ENCODE measurements around the gene PTPRG.

The PTPRG gene

DNA sequence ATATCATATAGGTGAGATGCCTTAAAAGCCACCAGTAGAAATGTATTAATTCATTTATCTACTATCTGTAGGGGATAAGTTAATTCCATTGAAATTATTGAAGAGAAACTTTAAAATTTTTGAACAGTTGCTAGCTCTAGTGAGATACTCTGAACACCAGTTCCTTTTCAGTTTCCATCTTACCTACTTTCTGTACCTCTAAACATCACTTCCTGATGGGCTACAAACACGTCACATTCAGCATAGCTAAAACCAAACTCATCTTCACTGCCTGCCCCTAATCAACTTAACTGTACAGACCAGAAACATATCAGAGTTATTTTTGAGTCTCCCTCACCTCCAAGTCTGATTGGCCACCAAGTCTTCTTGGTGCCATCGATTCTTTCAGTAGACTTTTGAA lies 723.1 kb downstream of the PTPRG start:
- no peak overlapping the region for H3K27ac ChIP-seq (ENCODE audit: low read length)
- no peak overlapping the region for H3K4me3 ChIP-seq (ENCODE audit: low read length)
- no peak overlapping the region for H3K9ac ChIP-seq (ENCODE audit: low read depth, low read length)
- H3K9me3 ChIP-seq (ENCODE audit: insufficient read depth, low read depth, low read length), result no peaks in the 10 kb centered on the region
- H3K36me3 ChIP-seq (ENCODE audit: insufficient read depth, low read depth, low read length), result peaks cover 33% of the 10 kb centered on the region
- H3K27me3 ChIP-seq (ENCODE audit: insufficient read depth, low read length), result no peaks in the 10 kb centered on the region
- H3K4me1 ChIP-seq (ENCODE audit: insufficient read depth, low read length), result peaks cover 5% of the 10 kb centered on the region; the same call in 1 of the 2 replicates

DNA sequence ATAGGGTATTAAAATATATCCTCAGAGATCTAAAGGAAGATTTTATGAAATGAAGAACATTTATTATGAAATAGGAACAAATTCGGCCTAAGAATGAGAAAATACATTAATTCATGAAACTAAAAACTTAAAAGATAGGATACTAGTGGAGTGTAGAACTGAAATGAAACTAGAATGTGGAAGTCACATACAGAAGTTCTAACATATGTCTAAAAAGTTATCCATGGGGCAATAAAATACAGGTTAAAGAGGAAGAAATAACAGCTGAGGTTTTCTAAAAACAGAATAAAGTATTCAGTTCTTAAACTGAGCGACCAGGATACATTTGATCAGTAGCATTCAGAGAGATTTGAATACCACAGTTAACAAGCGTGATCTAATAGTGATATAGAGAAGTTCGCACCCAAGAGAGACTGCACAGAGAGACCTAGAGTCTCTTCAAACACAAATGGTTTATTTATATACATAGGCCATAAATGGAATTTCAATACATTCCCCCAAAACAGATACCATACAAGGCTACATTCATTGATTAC lies 726.1 kb downstream of the PTPRG start:
- H3K27ac ChIP-seq (ENCODE audit: low read length), result no peak overlapping the region
- peaks cover 33% of the 10 kb centered on the region for H3K36me3 ChIP-seq (ENCODE audit: insufficient read depth, low read depth, low read length)
- peaks cover 5% of the 10 kb centered on the region; the same call in 1 of the 2 replicates for H3K4me1 ChIP-seq (ENCODE audit: insufficient read depth, low read length)
- no peak overlapping the region for H3K9ac ChIP-seq (ENCODE audit: low read depth, low read length)
- H3K9me3 ChIP-seq (ENCODE audit: insufficient read depth, low read depth, low read length), result no peaks in the 10 kb centered on the region
- no peak overlapping the region for H3K4me3 ChIP-seq (ENCODE audit: low read length)
- no peaks in the 10 kb centered on the region for H3K27me3 ChIP-seq (ENCODE audit: insufficient read depth, low read length)

DNA sequence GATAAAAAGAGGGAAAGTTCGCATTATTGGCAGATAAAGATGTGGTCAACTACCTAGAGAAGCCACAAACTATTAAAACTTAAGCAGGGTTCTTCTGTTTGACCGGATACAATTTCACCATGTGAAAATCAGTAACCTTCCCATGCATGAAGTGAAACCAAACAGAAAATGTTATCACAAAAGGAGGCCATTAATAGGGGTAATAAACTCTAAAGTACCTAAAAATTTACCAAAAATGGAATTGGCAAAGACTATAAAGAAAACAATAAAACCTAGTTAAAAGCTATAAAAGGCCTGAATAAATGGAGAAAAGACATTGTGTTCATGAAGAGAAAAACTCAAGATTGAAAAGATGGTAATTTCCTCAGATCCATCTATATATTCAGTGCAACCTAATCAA lies 728.6 kb downstream of the PTPRG start:
- Histone ChIP-seq H3K9ac (ENCODE audit: low read depth, low read length) (no peak overlapping the region), H3K27ac (ENCODE audit: low read length) (no peak overlapping the region), H3K4me1 (ENCODE audit: insufficient read depth, low read length) (peaks cover 5% of the 10 kb centered on the region; the same call in 1 of the 2 replicates), H3K27me3 (ENCODE audit: insufficient read depth, low read length) (no peaks in the 10 kb centered on the region), H3K4me3 (ENCODE audit: low read length) (no peak overlapping the region), H3K36me3 (ENCODE audit: insufficient read depth, low read depth, low read length) (peaks cover 42% of the 10 kb centered on the region), H3K9me3 (ENCODE audit: insufficient read depth, low read depth, low read length) (no peaks in the 10 kb centered on the region)

DNA sequence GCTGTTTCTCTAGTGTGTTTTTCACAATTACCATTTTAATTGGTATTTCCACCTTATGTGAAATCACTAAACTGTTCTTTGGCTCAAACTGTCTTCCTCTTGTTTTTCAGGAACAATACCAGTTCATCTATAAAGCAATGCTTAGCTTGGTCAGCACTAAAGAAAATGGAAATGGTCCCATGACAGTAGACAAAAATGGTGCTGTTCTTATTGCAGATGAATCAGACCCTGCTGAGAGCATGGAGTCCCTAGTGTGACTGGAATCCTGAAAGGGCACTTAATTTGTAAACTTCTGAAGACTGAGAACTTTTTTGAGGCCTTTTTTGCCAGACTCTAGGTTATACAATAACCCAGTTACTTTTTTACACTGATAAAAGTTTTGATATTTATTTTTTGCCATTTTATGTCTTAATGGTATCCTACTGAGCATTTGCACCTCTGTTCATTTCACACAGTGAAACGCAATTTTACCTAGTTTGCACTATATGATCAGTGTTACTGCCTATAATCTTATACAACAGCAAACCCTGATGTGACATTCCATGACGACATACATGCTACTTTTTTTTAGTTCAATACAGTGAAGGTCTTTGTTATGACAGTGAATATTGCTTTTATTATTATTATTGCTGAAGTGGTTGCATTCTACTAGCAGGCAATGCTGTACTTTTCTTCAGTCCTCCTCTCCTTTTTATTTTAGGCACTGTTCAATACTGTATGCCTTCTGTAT lies 731.8 kb downstream of the PTPRG start:
- Histone ChIP-seq H3K9me3 (ENCODE audit: insufficient read depth, low read depth, low read length) (no peaks in the 10 kb centered on the region), H3K4me1 (ENCODE audit: insufficient read depth, low read length) (no peaks in the 10 kb centered on the region), H3K9ac (ENCODE audit: low read depth, low read length) (no peak overlapping the region), H3K27me3 (ENCODE audit: insufficient read depth, low read length) (no peaks in the 10 kb centered on the region), H3K36me3 (ENCODE audit: insufficient read depth, low read depth, low read length) (peaks cover 42% of the 10 kb centered on the region), H3K27ac (ENCODE audit: low read length) (no peak overlapping the region), H3K4me3 (ENCODE audit: low read length) (no peak overlapping the region)

DNA sequence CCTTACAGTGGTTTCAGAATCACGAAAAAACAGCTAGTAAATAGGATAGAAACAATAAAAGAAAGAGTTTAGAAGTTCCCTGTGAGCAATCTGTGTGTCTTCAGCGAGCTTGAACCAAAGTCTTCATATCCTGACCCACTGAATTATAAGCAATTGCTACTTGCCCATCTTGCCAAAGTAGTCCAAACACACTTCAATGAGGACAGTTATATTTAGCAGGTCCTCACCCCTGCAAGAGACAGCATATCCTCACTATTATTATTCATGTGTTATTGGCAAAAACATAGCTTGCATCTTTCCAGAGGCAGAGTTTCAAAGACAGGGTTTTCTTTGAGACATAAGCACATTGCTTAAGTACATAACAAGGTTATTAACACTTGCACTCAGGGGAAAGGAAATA lies 734.2 kb downstream of the PTPRG start:
- Histone ChIP-seq H3K4me3 (ENCODE audit: low read length) (no peak overlapping the region), H3K9me3 (ENCODE audit: insufficient read depth, low read depth, low read length) (no peaks in the 10 kb centered on the region), H3K27ac (ENCODE audit: low read length) (no peak overlapping the region), H3K27me3 (ENCODE audit: insufficient read depth, low read length) (no peaks in the 10 kb centered on the region), H3K36me3 (ENCODE audit: insufficient read depth, low read depth, low read length) (peaks cover 32% of the 10 kb centered on the region), H3K9ac (ENCODE audit: low read depth, low read length) (no peak overlapping the region), H3K4me1 (ENCODE audit: insufficient read depth, low read length) (no peaks in the 10 kb centered on the region)

DNA sequence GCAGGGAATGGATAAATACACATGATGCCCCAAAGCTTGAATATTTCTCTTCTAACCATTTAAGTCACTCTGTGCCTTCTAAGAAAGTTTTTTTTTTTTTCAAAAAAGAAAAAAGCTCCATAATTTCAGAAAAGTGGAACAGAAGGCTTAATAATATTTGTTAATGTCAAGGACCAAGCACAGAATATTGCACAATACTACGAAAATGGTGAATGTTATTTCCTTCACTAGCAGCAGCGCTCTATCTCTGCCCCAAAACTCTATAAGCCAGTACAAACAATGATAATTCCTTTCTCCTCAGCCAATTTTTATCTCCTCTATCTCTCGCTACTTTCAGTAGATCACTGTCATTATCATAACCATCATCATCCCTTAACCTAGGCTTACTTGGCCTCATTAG lies 739.2 kb downstream of the PTPRG start:
- Histone ChIP-seq H3K4me3 (ENCODE audit: low read length) (no peak overlapping the region), H3K27ac (ENCODE audit: low read length) (no peak overlapping the region), H3K4me1 (ENCODE audit: insufficient read depth, low read length) (no peaks in the 10 kb centered on the region), H3K9ac (ENCODE audit: low read depth, low read length) (no peak overlapping the region), H3K9me3 (ENCODE audit: insufficient read depth, low read depth, low read length) (no peaks in the 10 kb centered on the region; the same call in 1 of the 2 replicates), H3K36me3 (ENCODE audit: insufficient read depth, low read depth, low read length) (peaks cover 3% of the 10 kb centered on the region; the same call in 1 of the 2 replicates), H3K27me3 (ENCODE audit: insufficient read depth, low read length) (no peaks in the 10 kb centered on the region)

DNA sequence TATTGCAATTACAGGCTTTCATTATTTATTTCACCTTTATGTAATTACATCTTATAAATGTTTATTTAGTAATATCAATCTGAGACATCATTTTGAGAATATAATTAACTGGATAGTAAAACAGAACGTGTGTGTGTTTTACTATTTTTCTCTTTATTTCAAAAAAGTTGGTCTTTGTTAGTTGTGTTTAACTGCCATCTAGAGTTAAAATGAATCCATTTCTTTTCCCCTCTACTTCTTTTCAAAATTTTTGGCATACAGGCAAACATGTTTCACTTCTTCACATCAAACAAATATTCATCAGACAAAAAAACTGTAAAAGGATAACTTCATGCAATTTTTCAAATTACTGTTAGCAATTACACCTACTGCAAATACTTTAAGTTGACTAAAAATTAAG lies 750.8 kb downstream of the PTPRG start:
- no peaks in the 10 kb centered on the region for H3K27me3 ChIP-seq (ENCODE audit: insufficient read depth, low read length)
- no peak overlapping the region for H3K27ac ChIP-seq (ENCODE audit: low read length)
- H3K4me3 ChIP-seq (ENCODE audit: low read length), result no peak overlapping the region
- H3K36me3 ChIP-seq (ENCODE audit: insufficient read depth, low read depth, low read length), result no peaks in the 10 kb centered on the region
- H3K9ac ChIP-seq (ENCODE audit: low read depth, low read length), result no peak overlapping the region
- no peaks in the 10 kb centered on the region for H3K4me1 ChIP-seq (ENCODE audit: insufficient read depth, low read length)
- H3K9me3 ChIP-seq (ENCODE audit: insufficient read depth, low read depth, low read length), result no peaks in the 10 kb centered on the region

DNA sequence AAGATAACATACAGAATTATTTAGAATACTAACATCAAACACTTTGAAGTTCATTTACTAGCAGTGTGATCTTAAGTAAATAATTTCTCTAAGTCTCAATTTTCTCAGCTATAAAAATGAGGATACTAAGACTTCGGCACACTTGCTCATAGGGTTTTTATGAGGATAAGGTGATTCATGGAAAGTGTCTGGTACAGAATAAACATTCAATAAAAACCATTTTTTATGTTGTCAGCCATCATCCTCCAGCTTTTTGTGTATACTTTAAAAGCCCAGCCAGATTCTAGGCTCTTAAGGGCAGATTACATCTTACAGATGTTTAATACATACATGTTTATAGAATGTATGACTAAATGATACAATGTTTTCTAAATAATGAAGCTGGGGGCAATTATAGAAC lies 755.2 kb downstream of the PTPRG start:
- H3K4me3 ChIP-seq (ENCODE audit: low read length), result no peak overlapping the region
- H3K27ac ChIP-seq (ENCODE audit: low read length), result no peak overlapping the region
- H3K4me1 ChIP-seq (ENCODE audit: insufficient read depth, low read length), result no peaks in the 10 kb centered on the region
- H3K27me3 ChIP-seq (ENCODE audit: insufficient read depth, low read length), result no peaks in the 10 kb centered on the region
- no peaks in the 10 kb centered on the region; the same call in 1 of the 2 replicates for H3K36me3 ChIP-seq (ENCODE audit: insufficient read depth, low read depth, low read length)
- H3K9me3 ChIP-seq (ENCODE audit: insufficient read depth, low read depth, low read length), result peaks cover 5% of the 10 kb centered on the region; the same call in 1 of the 2 replicates
- H3K9ac ChIP-seq (ENCODE audit: low read depth, low read length), result no peak overlapping the region

DNA sequence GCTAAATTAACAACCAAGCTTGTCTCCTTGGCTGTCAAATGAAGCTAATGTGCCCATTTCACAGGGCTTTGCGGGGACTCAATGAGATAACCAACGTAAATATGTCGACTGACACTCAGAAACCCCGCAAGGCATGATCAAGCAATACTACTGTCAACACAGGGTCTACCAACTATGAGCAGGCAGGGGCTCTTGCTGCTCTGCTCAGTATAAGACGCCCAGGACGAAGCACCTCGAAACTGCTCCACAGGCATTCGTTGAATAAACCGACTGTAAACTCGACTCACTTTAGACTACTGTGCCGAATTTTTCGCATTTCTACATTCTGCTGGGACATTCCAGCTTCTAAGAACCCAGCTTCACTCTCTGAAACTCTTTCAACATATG lies 757.0 kb downstream of the PTPRG start:
- H3K36me3 ChIP-seq (ENCODE audit: insufficient read depth, low read depth, low read length), result peaks cover 9% of the 10 kb centered on the region
- H3K27ac ChIP-seq (ENCODE audit: low read length), result no peak overlapping the region
- H3K9ac ChIP-seq (ENCODE audit: low read depth, low read length), result peak overlapping the region; percentile 80
- H3K27me3 ChIP-seq (ENCODE audit: insufficient read depth, low read length), result no peaks in the 10 kb centered on the region
- peak overlapping the region; percentile 90 for H3K4me3 ChIP-seq (ENCODE audit: low read length)
- peaks cover 5% of the 10 kb centered on the region; the same call in 1 of the 2 replicates for H3K9me3 ChIP-seq (ENCODE audit: insufficient read depth, low read depth, low read length)
- H3K4me1 ChIP-seq (ENCODE audit: insufficient read depth, low read length), result no peaks in the 10 kb centered on the region

DNA sequence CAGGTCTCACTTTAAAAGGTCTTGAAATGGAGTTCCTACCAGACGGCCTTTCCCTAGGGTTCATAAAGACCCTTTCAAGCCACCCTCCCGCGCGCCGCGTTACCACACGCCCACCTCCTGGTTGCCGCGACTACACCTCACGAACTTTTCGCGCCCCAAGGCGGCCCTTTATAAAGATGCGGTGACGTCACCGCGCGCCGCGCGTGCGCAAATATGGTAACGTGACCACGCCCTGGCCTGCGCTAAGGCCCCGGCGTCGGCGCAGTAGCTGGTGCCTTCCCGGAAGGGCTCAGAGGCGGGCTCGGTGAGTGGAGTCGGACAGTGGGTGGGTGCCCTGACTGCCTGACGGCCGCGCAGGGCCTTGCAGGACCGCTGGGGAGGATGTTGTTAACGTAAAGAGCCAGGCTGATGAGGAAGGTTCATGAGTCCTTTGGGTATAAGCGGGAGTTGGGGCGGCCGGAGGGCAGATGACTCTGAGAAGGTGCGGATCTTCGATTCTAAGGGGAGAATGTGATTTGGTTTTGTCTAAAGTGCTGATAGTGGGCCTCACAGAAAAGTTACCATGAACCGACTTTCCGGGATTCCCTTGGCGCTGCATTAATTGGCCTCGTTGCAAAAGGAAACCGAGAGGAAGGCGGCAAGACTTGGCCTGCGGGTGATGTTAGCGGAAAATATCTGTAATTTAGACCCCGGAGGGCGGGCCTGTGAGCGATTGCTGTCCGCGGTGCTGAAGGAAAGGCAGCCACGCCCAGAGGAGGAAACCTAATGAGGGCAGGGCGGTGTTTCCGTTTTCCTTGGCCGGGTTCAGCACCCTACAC lies 757.6 kb downstream of the PTPRG start:
- Histone ChIP-seq H3K9ac (ENCODE audit: low read depth, low read length) (peak overlapping the region; percentile 80), H3K4me1 (ENCODE audit: insufficient read depth, low read length) (no peaks in the 10 kb centered on the region), H3K9me3 (ENCODE audit: insufficient read depth, low read depth, low read length) (peaks cover 5% of the 10 kb centered on the region; the same call in 1 of the 2 replicates), H3K27ac (ENCODE audit: low read length) (no peak overlapping the region), H3K4me3 (ENCODE audit: low read length) (peak overlapping the region; percentile 90), H3K27me3 (ENCODE audit: insufficient read depth, low read length) (no peaks in the 10 kb centered on the region), H3K36me3 (ENCODE audit: insufficient read depth, low read depth, low read length) (peaks cover 9% of the 10 kb centered on the region)

DNA sequence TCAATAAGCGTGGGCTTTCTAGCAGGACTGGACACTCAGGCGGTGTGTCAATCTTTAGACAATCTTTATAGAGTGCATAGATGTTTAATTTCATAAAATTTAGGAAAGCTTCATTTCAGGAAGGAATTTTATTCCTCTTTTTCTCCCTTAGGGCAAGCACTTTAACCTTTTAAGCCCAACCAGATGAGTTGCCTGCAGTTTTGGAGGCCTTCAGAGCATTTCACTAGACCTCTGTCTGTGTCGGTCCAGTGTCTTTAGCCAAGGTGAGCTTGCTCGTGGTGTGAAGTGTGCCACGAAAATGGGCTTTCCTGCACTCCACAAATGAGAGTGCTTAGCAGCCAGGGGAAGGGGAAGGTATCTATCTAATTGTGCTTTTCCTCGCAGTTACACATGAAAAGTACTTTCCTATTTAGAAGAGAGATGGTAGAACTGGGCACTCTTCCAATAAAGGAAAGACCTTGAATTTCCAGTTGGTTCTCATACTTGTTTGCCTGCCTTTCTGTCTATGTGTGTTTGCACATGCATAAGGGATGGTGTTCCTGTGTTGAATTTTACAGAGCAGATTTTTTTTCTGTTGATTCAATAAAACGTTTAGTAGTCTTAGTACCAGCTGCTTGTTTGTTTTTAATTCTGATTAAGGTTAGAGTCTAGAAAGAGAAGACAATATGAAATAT lies 758.3 kb downstream of the PTPRG start:
- Histone ChIP-seq H3K9ac (ENCODE audit: low read depth, low read length) (no peak overlapping the region), H3K4me3 (ENCODE audit: low read length) (peak overlapping the region; percentile 90; the same call in 1 of the 2 replicates)

More for the DNA sequence above, 758.3 kb downstream of the PTPRG start:
- Histone ChIP-seq H3K36me3 (ENCODE audit: insufficient read depth, low read depth, low read length) (peaks cover 9% of the 10 kb centered on the region), H3K9me3 (ENCODE audit: insufficient read depth, low read depth, low read length) (peaks cover 5% of the 10 kb centered on the region; the same call in 1 of the 2 replicates), H3K4me1 (ENCODE audit: insufficient read depth, low read length) (no peaks in the 10 kb centered on the region), H3K27me3 (ENCODE audit: insufficient read depth, low read length) (no peaks in the 10 kb centered on the region), H3K27ac (ENCODE audit: low read length) (no peak overlapping the region)

Data from iPS-20b (cell line).